H9 (cell line): Measurements from ENCODE around the gene GAGE13. TPM values are rescaled to one million over a fixed set of nuclear protein-coding genes. Genes with fewer than 3 reads are reported as not detected.

Experiments
- DNase-seq: peaks from one replicate; pipeline ENCODE4 v3.0.0-alpha.2; 2017
- H2AFZ ChIP-seq: one replicate; pipeline ENCODE4 v1.6.1; 2013; ENCODE audit warnings: mild to moderate bottlenecking, low read length, control low read depth, moderate library complexity
- H2AK5ac ChIP-seq: 2 replicates; pipeline ENCODE4 v1.6.1; 2013; ENCODE audit warnings: low read length, control low read depth, mixed read lengths; ENCODE audit not compliant: insufficient read length
- H2BK120ac ChIP-seq: one replicate; pipeline ENCODE4 v1.6.1; 2013; ENCODE audit warnings: low read depth, mild to moderate bottlenecking, low read length, control low read depth, inconsistent platforms; ENCODE audit not compliant: poor library complexity, severe bottlenecking
- H2BK12ac ChIP-seq: 2 replicates; pipeline ENCODE4 v1.6.1; 2013; ENCODE audit warnings: low read length, control low read depth, mixed read lengths, low read depth; ENCODE audit not compliant: insufficient read length
- H2BK15ac ChIP-seq: 2 replicates; pipeline ENCODE4 v1.6.1; 2013; ENCODE audit warnings: low read depth, low read length, control low read depth
- H2BK20ac ChIP-seq: one replicate; pipeline ENCODE4 v1.6.1; 2013; ENCODE audit warnings: low read depth, mild to moderate bottlenecking, low read length, control low read depth, inconsistent platforms; ENCODE audit not compliant: poor library complexity, severe bottlenecking
- H2BK5ac ChIP-seq: 2 replicates; pipeline ENCODE4 v1.6.1; 2013; ENCODE audit warnings: low read length, control low read depth, mixed read lengths; ENCODE audit not compliant: insufficient read length
- H3K14ac ChIP-seq: 2 replicates; pipeline ENCODE4 v1.6.1; 2013; ENCODE audit warnings: low read length, control low read depth; ENCODE audit not compliant: insufficient read depth
- H3K18ac ChIP-seq: 2 replicates; pipeline ENCODE4 v1.6.1; 2013; ENCODE audit warnings: low read depth, mild to moderate bottlenecking, mixed read lengths, low read length, control low read depth; ENCODE audit not compliant: insufficient read length
- H3K23ac ChIP-seq: 2 replicates; pipeline ENCODE4 v1.6.1; 2013; ENCODE audit warnings: low read length, control low read depth, mixed read lengths, low read depth; ENCODE audit not compliant: insufficient read length
- H3K23me2 ChIP-seq: 2 replicates; pipeline ENCODE4 v1.6.1; 2013; ENCODE audit warnings: low read depth, mild to moderate bottlenecking, mixed read lengths, low read length, control low read depth; ENCODE audit not compliant: insufficient read length, poor library complexity, severe bottlenecking
- H3K27ac ChIP-seq: 2 replicates; pipeline ENCODE4 v1.5.1; 2013; ENCODE audit warnings: low read length, control low read depth, mixed read lengths, low read depth; ENCODE audit not compliant: insufficient read length
- H3K27me3 ChIP-seq: 2 replicates; pipeline ENCODE4 v1.6.1; 2013; ENCODE audit warnings: low read length, control low read depth, inconsistent platforms; ENCODE audit not compliant: insufficient read depth
- H3K4ac ChIP-seq: 2 replicates; pipeline ENCODE4 v1.6.1; 2013; ENCODE audit warnings: low read depth, mild to moderate bottlenecking, control low read depth, inconsistent platforms, low read length, moderate library complexity
- H3K4me1 ChIP-seq: 2 replicates; pipeline ENCODE4 v1.6.1; 2013; ENCODE audit warnings: low read length, control low read depth, inconsistent platforms; ENCODE audit not compliant: insufficient read depth
- H3K4me2 ChIP-seq: 2 replicates; pipeline ENCODE4 v1.6.1; 2013; ENCODE audit warnings: low read length, control low read depth, mixed read lengths; ENCODE audit not compliant: insufficient read length, insufficient read depth
- H3K56ac ChIP-seq: 2 replicates; pipeline ENCODE4 v1.6.1; 2013; ENCODE audit warnings: low read depth, mild to moderate bottlenecking, mixed read lengths, low read length, control low read depth; ENCODE audit not compliant: insufficient read length
- H3K79me1 ChIP-seq: 2 replicates; pipeline ENCODE4 v1.6.1; 2013; ENCODE audit warnings: low read depth, mild to moderate bottlenecking, moderate library complexity, low read length, control low read depth, inconsistent platforms; ENCODE audit not compliant: insufficient read depth, poor library complexity, severe bottlenecking
- H3K79me2 ChIP-seq: 2 replicates; pipeline ENCODE4 v1.6.1; 2013; ENCODE audit warnings: low read length, control low read depth, inconsistent platforms; ENCODE audit not compliant: insufficient read depth
- H3K9ac ChIP-seq: 2 replicates; pipeline ENCODE4 v1.6.1; 2013; ENCODE audit warnings: low read length, control low read depth, mixed read lengths; ENCODE audit not compliant: insufficient read length; ENCODE audit errors: extremely low read depth
- H3K9me3 ChIP-seq: one replicate; pipeline ENCODE4 v1.6.1; 2013; ENCODE audit warnings: low read depth, low read length, inconsistent platforms; ENCODE audit not compliant: control insufficient read depth
- H3T11ph ChIP-seq: one replicate; pipeline ENCODE4 v1.6.1; 2013; ENCODE audit warnings: mild to moderate bottlenecking, low read length, control low read depth, inconsistent platforms
- H4K20me1 ChIP-seq: one replicate; pipeline ENCODE4 v1.6.1; 2013; ENCODE audit not compliant: control insufficient read depth, insufficient read length, insufficient read depth
- H4K5ac ChIP-seq: 2 replicates; pipeline ENCODE4 v1.6.1; 2013; ENCODE audit warnings: low read depth, mild to moderate bottlenecking, mixed read lengths, low read length, control low read depth; ENCODE audit not compliant: insufficient read length
- H4K8ac ChIP-seq: replicated peaks from 2 replicates; pipeline ENCODE4 v1.6.1; 2013; ENCODE audit warnings: low read length, control low read depth, mixed read lengths, low read depth; ENCODE audit not compliant: insufficient read length
- H4K91ac ChIP-seq: 2 replicates; pipeline ENCODE4 v1.6.1; 2013; ENCODE audit warnings: low read depth, mild to moderate bottlenecking, moderate library complexity, mixed read lengths, low read length, control low read depth; ENCODE audit not compliant: insufficient read length
- H3K27ac Mint-ChIP-seq, 3 experiments: 2 replicates in 2 of 3; 3 replicates in 1 of 3; pipeline ENCODE4 v1.8.0; 2020 to 2021; ENCODE audit warnings: mixed read lengths in 3 of 3, mild to moderate bottlenecking in 1 of 3, moderate library complexity in 1 of 3
- H3K27me3 Mint-ChIP-seq: 2 replicates; pipeline ENCODE4 v1.8.0; 2021; ENCODE audit warnings: low read depth, mild to moderate bottlenecking, moderate library complexity, mixed read lengths
- H3K36me3 Mint-ChIP-seq, 3 experiments: 2 replicates in 2 of 3; 3 replicates in 1 of 3; pipeline ENCODE4 v1.8.0; 2020 to 2021; ENCODE audit warnings: low read depth in 3 of 3, mixed read lengths in 3 of 3; ENCODE audit not compliant: insufficient read depth in 1 of 3
- H3K4me1 Mint-ChIP-seq, 2 experiments: 2 replicates each; pipeline ENCODE4 v1.8.0; 2020; ENCODE audit warnings: mixed read lengths in 2 of 2
- H3K4me3 Mint-ChIP-seq, 2 experiments: 2 replicates in 1 of 2; 3 replicates in 1 of 2; pipeline ENCODE4 v1.8.0; 2020 to 2021; ENCODE audit warnings: mild to moderate bottlenecking in 2 of 2, mixed read lengths in 2 of 2, moderate library complexity in 1 of 2
- H3K9me3 Mint-ChIP-seq, 2 experiments: 2 replicates in 1 of 2; 3 replicates in 1 of 2; pipeline ENCODE4 v1.8.0; 2020; ENCODE audit warnings: mild to moderate bottlenecking in 2 of 2, mixed read lengths in 2 of 2, moderate library complexity in 1 of 2
- CTCF ChIP-seq: fragments of 200-600 bp; sonication (generic); conservative IDR thresholded peaks from 3 replicates; pipeline ENCODE4 v1.8.0; 2021; ENCODE audit warnings: antibody characterized with exemption, mild to moderate bottlenecking
- WGBS: extraction: QIAGEN DNeasy Blood & Tissue Kit; methylation state at CpG from one replicate; pipeline ENCODE4 v1.1.7; 2013; ENCODE audit warnings: missing lambda C conversion rate, low lambda C conversion rate, mixed read lengths; ENCODE audit not compliant: insufficient read length; ENCODE audit errors: extremely low coverage; 5-methylcytosine and 5-hydroxymethylcytosine counted together
- total RNA-seq: library from RNA; stranded (reverse); gene quantifications from 2 replicates; pipeline ENCODE4 v1.2.1, GENCODE V29; 2021

The GAGE13 gene
- total RNA-seq, 1 experiment from 2014 or later = not detected

- peak overlapping the region; percentile 87 for H3K14ac ChIP-seq
- peaks cover 28% of the 10 kb centered on the region for H3K9me3 ChIP-seq
- no peak overlapping the region for H2BK5ac ChIP-seq
- no peaks in the 10 kb centered on the region for H4K20me1 ChIP-seq
- no peak overlapping the region for H2AK5ac ChIP-seq
- no peak overlapping the region for H2BK15ac ChIP-seq
- no peak overlapping the region for H3K23ac ChIP-seq
- peak; percentile 53 for DNase-seq
- H2BK20ac ChIP-seq = no peak overlapping the region
- no peak overlapping the region for H4K91ac ChIP-seq
- peak overlapping the region in 1 of 2 experiments; percentile 27; a peak in 3 of 5 replicates for H3K4me3 Mint-ChIP-seq
- no peak overlapping the region for H3K18ac ChIP-seq
- no peaks in the 10 kb centered on the region for H3K79me1 ChIP-seq
- no peak overlapping the region for H3K4ac ChIP-seq
- peak overlapping the region; percentile 32 to 62 (median 56); a peak in 5 of 7 replicates for H3K27ac Mint-ChIP-seq
- H3K4me1 Mint-ChIP-seq = peaks cover 7 to 11% of the 10 kb centered on the region in 2 experiments; a peak in 3 of 4 replicates
- no peak overlapping the region for H3K4me2 ChIP-seq
- H4K8ac ChIP-seq = no peak overlapping the region
- no peak overlapping the region for H3T11ph ChIP-seq
- no peak overlapping the region for H2BK120ac ChIP-seq
- no peak overlapping the region for H2AFZ ChIP-seq
- H3K27me3 Mint-ChIP-seq = peaks cover 2% of the 10 kb centered on the region
- no peaks in the 10 kb centered on the region for H3K23me2 ChIP-seq
- no peak overlapping the region for H4K5ac ChIP-seq
- H3K79me2 ChIP-seq = peaks cover 3% of the 10 kb centered on the region; the same call in 1 of the 2 replicates
- no peaks in the 10 kb centered on the region for H3K4me1 ChIP-seq
- no peak overlapping the region for H2BK12ac ChIP-seq
- WGBS = no CpG with 5 or more reads among the region's 11 CpGs
- peak; percentile 48; the same call in 2 of the 3 replicates for TF ChIP-seq CTCF
- H3K56ac ChIP-seq = no peak overlapping the region
- no peaks in the 10 kb centered on the region for H3K27me3 ChIP-seq
- peaks cover 67 to 70% of the 10 kb centered on the region in 2 experiments for H3K9me3 Mint-ChIP-seq
- no peak overlapping the region for H3K27ac ChIP-seq
- H3K9ac ChIP-seq = no peak overlapping the region
- H3K36me3 Mint-ChIP-seq = peaks cover 1 to 6% (median 4%) of the 10 kb centered on the region in 3 experiments; a peak in 6 of 7 replicates
Measured at GRCh38 chrX:49282647-49283011, 48.8 kb upstream of the GAGE13 start.
